Vagina (tissue), 2 donors: ENCODE measurements around the gene TMEM18. TPM values are rescaled to one million over a fixed set of nuclear protein-coding genes. Genes with fewer than 3 reads are reported as not detected.
A peak's percentile ranks its signal among the peaks of the same experiment; 100 is the strongest.

Experiments
- DNase-seq, 2 donors: peaks; one replicate each; pipeline ENCODE4 v3.0.0-alpha.2; 2017; ENCODE audit errors: extremely low spot score in 2 of 2
- H3K27ac ChIP-seq: fragments of 200-600 bp; sonication (generic); one replicate; pipeline ENCODE4 v1.5.1; 2019
- H3K27me3 ChIP-seq: fragments of 200-600 bp; sonication (generic); one replicate; pipeline ENCODE4 v1.5.1; 2019
- H3K36me3 ChIP-seq, 2 donors: fragments of 200-600 bp; sonication (generic); one replicate each; pipeline ENCODE4 v1.5.1; 2017 to 2019
- H3K4me1 ChIP-seq: fragments of 200-600 bp; sonication (generic); one replicate; pipeline ENCODE4 v1.5.1; 2019
- H3K4me3 ChIP-seq, 2 donors: fragments of 200-600 bp; sonication (generic); 1 replicate in 1 of 2; 2 replicates in 1 of 2; pipeline ENCODE4 v1.5.1; 2016 to 2019
- H3K9me3 ChIP-seq: fragments of 200-600 bp; sonication (generic); one replicate; pipeline ENCODE4 v1.5.1; 2019
- CTCF ChIP-seq, 3 experiments: fragments of 450-650 bp in 2 of 3; fragments of 200-600 bp in 1 of 3; sonication (generic) in 1 of 3; IDR thresholded peaks; one replicate each; pipeline ENCODE4 v1.5.1; 2017 to 2019; ENCODE audit warnings: antibody characterized with exemption in 3 of 3, mild to moderate bottlenecking in 2 of 3, moderate library complexity in 2 of 3
- POLR2A ChIP-seq, 2 donors: fragments of 450-650 bp; IDR thresholded peaks; one replicate each; pipeline ENCODE4 v1.6.1; 2017; ENCODE audit warnings: antibody characterized with exemption in 2 of 2, mild to moderate bottlenecking in 2 of 2, moderate library complexity in 2 of 2
- POLR2AphosphoS5 ChIP-seq, 2 donors: sonication (generic); formaldehyde crosslinking; IDR thresholded peaks; one replicate each; pipeline ENCODE4 v1.9.0; 2017; ENCODE audit warnings: antibody characterized with exemption in 2 of 2, mild to moderate bottlenecking in 2 of 2, low read depth in 1 of 2; ENCODE audit not compliant: insufficient read depth in 1 of 2
- intact Hi-C: fragments of 100-400 bp; cut with DNase I; formaldehyde crosslinking; loops from one replicate; pipeline ENCODE4 v1.15.1; 2023
- total RNA-seq: library from RNA; depleted of rRNA; stranded (reverse); fragments of >200 nt; gene quantifications from one replicate; pipeline ENCODE4 v1.2.3, GENCODE V29; 2016

The TMEM18 gene
- total RNA-seq, 1 donor from 2014 or later: 21.1 TPM

- H3K9me3 ChIP-seq: no peaks in the 10 kb centered on the region
- intact Hi-C loops: no loop called here
- TF ChIP-seq POLR2A (IDR thresholded peaks at IDR 0.05): no peak
- TF ChIP-seq CTCF (IDR thresholded peaks at IDR 0.05): no peak
- no peak for TF ChIP-seq POLR2AphosphoS5 (IDR thresholded peaks at IDR 0.05; ENCODE audit: insufficient read depth in 1 of 2, low read depth in 1 of 2)
- no peaks in the 10 kb centered on the region for H3K36me3 ChIP-seq
- no peaks in the 10 kb centered on the region for H3K27me3 ChIP-seq
- H3K4me3 ChIP-seq: no peak overlapping the region
- H3K27ac ChIP-seq: no peak overlapping the region
- peak; percentile 40 to 54 for DNase-seq
- H3K4me1 ChIP-seq: peaks cover 10% of the 10 kb centered on the region
Observed at GRCh38 chr2:652881-653480, 24.2 kb downstream of the TMEM18 start.

GRCh38 chr2:651951-652373, 25.2 kb downstream of the TMEM18 start:
- no peaks in the 10 kb centered on the region for H3K36me3 ChIP-seq
- no peak overlapping the region for H3K27ac ChIP-seq
- TF ChIP-seq POLR2AphosphoS5 (IDR thresholded peaks at IDR 0.05; ENCODE audit: insufficient read depth in 1 of 2, low read depth in 1 of 2) (no peak), POLR2A (IDR thresholded peaks at IDR 0.05) (no peak), CTCF (IDR thresholded peaks at IDR 0.05) (no peak)
- no peak overlapping the region for H3K4me3 ChIP-seq
- H3K9me3 ChIP-seq: no peaks in the 10 kb centered on the region
- intact Hi-C loops: no loop called here
- DNase-seq: peak; percentile 46 to 58
- peaks cover 10% of the 10 kb centered on the region for H3K4me1 ChIP-seq
- H3K27me3 ChIP-seq: no peaks in the 10 kb centered on the region

GRCh38 chr2:650343-651310, 26.6 kb downstream of the TMEM18 start:
- Histone ChIP-seq H3K27ac (no peak overlapping the region), H3K4me3 (no peak overlapping the region), H3K27me3 (no peaks in the 10 kb centered on the region), H3K4me1 (peaks cover 10% of the 10 kb centered on the region), H3K36me3 (no peaks in the 10 kb centered on the region), H3K9me3 (no peaks in the 10 kb centered on the region)
- TF ChIP-seq CTCF (IDR thresholded peaks at IDR 0.05) (no peak), POLR2A (IDR thresholded peaks at IDR 0.05) (no peak), POLR2AphosphoS5 (IDR thresholded peaks at IDR 0.05; ENCODE audit: insufficient read depth in 1 of 2, low read depth in 1 of 2) (no peak)
- intact Hi-C loops: no loop called here
- peak; percentile 67 to 81 for DNase-seq

GRCh38 chr2:649426-650342, 27.5 kb downstream of the TMEM18 start:
- intact Hi-C loops: no loop called here
- TF ChIP-seq CTCF (IDR thresholded peaks at IDR 0.05) (no peak), POLR2A (IDR thresholded peaks at IDR 0.05) (no peak), POLR2AphosphoS5 (IDR thresholded peaks at IDR 0.05; ENCODE audit: insufficient read depth in 1 of 2, low read depth in 1 of 2) (no peak)
- Histone ChIP-seq H3K9me3 (no peaks in the 10 kb centered on the region), H3K27me3 (no peaks in the 10 kb centered on the region), H3K36me3 (no peaks in the 10 kb centered on the region), H3K4me1 (peaks cover 10% of the 10 kb centered on the region), H3K4me3 (no peak overlapping the region), H3K27ac (no peak overlapping the region)
- peak; percentile 54 to 91 for DNase-seq
